MM.1S (cell line): ENCODE data around the gene CCKAR.

ENCODE experiments used
- EZH2 ChIP-seq: fragments of 300-600 bp; sonication (generic); optimal IDR thresholded peaks from 2 replicates; pipeline ENCODE3; 2017; ENCODE audit warnings: low read depth, mild to moderate bottlenecking, antibody characterized with exemption, low read length, mixed read lengths
- TF ChIP-seq, protein P1 (sequence below): fragments of 300-600 bp; sonication (generic); IDR thresholded peaks from 2 replicates; pipeline ENCODE4 v1.5.1; 2016; ENCODE audit warnings: antibody characterized with exemption, low read length, mixed read lengths

DNA sequence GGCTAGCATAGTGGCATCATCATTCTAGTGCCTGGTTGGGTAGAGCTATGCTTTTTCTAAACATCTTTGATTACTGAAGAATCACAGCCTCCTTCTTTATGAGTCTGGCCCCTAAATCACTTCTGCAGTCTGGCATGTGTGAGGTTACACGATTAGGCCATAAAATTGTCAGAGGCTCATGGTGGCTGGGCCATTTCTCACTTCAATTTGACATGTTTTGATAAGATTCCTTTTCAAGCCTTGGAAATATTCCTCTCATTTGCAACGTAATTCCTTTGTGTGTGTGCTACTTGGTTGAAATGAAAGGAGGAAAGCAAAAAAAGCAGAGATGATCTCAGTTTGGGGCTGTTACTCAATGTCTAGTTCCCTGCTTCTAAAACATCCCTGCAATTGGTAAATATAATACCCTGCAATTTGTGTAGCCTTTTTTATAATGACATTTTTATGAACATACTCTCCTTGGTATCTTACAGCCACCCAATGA, 6.2 kb downstream of the CCKAR start:
- TF ChIP-seq, protein P1, sequence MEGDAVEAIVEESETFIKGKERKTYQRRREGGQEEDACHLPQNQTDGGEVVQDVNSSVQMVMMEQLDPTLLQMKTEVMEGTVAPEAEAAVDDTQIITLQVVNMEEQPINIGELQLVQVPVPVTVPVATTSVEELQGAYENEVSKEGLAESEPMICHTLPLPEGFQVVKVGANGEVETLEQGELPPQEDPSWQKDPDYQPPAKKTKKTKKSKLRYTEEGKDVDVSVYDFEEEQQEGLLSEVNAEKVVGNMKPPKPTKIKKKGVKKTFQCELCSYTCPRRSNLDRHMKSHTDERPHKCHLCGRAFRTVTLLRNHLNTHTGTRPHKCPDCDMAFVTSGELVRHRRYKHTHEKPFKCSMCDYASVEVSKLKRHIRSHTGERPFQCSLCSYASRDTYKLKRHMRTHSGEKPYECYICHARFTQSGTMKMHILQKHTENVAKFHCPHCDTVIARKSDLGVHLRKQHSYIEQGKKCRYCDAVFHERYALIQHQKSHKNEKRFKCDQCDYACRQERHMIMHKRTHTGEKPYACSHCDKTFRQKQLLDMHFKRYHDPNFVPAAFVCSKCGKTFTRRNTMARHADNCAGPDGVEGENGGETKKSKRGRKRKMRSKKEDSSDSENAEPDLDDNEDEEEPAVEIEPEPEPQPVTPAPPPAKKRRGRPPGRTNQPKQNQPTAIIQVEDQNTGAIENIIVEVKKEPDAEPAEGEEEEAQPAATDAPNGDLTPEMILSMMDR = no peak
- no peak for TF ChIP-seq EZH2
